GM19240 (cell line): ENCODE results near the gene MYOCD.

Experiments
- DNase-seq: peaks from one replicate; pipeline ENCODE4 v3.0.0; 2011; ENCODE audit warnings: low spot score; ENCODE audit not compliant: insufficient read length

Gene MYOCD

DNA sequence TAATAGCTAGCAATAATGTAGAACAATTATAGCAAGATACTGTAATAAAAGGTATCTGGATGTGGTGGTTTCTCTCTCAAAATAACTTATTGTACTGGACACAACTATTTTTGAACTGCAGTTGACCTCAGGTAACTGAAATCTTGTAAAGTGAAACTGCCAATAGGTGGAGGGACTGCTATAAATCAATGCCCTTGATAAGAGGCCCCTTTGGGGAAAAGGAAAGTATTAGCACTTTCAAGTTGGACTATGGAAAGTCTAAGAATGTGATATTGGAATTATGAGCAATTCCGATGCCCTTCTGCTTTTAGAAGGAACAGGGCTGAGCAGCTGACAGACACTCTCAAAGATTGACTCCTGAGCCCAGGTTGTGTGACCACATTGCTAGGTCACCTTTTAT lies 79.1 kb downstream of the MYOCD start:
- DNase-seq, result no peak

DNA sequence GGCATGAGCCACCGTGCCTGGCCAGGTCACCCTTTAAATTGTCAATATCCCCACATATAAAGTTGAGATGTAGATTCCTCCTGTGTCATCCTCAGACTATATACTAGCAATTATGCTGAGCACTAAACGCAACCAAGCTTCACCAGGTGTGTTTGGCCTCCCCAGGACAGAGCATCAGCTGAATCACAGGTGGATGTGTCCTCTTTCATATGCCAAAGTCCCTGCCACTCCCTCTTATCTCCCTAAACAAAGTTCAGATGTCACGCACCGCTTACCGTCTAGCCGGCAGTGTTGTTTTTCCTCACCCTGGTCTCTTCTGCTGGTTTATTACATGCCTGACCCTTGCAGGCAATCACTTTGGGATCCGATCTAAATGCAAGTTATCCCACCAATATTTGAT lies 79.8 kb downstream of the MYOCD start:
- no peak for DNase-seq

DNA sequence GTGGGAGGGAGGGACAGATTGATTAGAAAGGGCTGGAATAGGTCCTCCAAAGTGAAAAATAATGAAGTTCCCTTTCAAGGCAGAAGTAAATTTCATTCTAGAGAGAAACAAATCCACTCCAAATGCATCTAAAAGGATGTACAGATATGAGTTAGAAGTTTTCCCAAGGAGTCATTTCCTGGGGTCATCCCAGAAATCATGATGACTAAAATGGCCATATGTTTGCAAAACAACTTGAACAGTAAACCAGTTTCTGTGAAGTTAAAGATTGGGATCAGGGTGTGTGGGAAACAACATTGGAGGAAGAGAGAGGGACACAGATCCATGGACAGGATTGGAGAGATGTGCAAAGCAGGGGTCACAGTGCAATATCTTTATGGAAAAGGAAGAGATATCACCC lies 91.1 kb downstream of the MYOCD start:
- no peak for DNase-seq

DNA sequence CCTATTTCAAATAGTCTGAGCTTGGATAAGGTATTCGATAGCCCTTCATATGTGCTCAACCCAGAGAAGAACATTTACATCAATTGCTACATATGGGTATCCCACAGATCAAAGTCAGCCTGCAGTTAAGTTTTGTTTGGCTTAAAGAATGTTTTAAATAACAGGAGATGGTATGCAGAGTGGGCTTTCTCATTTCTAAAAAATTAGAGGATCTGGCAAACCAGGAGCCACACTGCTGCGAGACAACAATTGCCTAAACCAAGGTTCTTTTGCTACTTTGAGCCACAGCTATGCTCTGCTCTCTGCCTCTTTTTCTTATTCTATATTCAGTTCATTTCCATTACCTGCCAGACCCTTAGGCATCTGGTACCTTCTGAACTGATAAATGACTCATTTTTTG lies 93.4 kb downstream of the MYOCD start:
- no peak for DNase-seq

DNA sequence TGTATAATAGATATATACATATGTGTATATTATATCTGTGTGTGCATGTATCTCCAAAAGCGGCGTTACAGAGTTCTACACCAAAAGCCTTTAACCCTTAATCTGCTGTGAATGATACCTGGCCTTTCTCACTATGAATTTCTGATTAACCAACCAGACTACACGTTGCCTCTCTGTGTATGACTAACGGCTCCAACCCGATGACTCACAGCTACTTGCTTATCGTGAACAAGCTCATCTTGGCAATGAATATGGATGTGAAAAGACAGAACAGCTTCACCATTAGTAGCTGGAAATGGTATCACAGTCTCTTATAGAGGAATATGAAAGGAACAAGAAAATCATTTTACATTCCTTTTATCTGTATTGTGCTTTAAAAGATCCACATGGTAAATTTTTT lies 99.9 kb downstream of the MYOCD start:
- no peak for DNase-seq

DNA sequence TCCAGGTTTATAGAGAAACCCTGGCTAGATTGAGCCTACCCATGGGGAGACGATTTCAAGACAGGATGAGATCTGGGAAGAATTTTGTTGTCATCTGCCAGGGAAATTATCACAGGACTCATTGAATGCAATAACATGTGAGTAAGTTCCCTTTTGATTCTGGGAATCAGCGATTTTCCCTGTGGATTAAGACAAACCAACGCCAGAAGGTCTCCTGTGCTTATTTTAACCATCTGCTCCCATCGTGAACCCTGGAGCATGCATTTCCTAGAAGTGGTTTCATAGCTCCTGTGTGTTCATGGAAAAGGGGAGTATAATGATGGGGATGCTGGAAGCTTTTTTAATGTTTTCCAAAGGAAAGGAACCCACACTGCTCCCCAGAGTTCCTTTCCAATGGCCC lies 102.6 kb downstream of the MYOCD start:
- DNase-seq, result no peak

DNA sequence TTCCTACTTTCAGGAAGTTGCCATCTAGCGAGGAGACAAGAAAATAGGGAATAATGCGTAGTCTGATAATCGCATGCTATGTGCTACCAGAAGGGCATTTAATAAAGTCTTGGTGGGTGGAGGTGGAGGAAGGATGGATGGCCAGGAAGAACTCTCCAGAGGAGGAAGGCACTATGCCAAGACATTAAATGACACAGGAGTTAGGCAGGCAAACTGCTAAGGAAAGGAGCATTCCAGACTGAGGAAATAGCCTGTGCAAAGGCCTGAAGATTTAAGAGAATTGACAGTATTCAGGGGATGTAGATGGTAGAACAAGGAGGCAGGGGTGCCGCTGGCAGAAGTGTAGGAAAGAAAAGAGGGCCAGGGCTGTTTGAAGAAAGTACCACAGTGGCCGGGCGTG lies 104.3 kb downstream of the MYOCD start:
- DNase-seq, result no peak

DNA sequence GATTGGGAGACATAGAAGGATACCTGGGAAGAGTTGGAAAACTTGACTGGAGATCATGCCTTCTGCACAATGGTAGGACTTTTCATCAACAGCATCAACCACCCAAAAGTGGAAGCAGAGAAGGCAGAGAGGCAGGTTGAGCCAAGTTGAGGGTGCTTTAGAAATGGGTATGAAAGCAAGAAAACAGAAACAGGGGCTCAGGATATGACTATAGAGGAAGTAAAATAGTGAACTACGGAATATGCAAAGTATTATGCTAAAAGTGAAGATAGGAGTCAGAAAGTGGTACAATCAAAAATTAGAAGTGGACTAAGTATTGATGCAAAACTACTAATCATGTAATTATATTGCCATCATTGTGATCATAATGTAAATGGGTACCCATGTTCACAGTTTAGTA lies 107.5 kb downstream of the MYOCD start:
- no peak for DNase-seq

DNA sequence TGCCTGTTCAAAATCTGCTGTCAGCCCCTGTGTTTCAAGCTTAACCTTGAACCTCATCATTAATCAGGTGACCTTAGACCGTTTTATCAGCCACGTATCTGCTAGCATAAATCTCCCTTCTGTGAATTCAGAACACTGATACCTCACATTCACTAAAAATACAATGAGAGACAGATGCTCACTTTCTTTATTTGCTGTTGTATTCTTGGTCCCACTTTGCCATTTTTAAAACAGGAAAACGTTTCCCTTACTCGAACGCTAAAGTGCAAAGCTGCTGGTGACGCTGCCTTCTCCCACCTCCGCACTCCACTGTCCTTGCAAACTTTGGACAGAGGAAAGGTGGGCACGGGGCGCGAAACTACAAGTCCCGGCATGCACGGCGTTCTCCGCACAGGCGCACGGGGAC lies 123.4 kb downstream of the MYOCD start:
- peak; percentile 28 for DNase-seq

DNA sequence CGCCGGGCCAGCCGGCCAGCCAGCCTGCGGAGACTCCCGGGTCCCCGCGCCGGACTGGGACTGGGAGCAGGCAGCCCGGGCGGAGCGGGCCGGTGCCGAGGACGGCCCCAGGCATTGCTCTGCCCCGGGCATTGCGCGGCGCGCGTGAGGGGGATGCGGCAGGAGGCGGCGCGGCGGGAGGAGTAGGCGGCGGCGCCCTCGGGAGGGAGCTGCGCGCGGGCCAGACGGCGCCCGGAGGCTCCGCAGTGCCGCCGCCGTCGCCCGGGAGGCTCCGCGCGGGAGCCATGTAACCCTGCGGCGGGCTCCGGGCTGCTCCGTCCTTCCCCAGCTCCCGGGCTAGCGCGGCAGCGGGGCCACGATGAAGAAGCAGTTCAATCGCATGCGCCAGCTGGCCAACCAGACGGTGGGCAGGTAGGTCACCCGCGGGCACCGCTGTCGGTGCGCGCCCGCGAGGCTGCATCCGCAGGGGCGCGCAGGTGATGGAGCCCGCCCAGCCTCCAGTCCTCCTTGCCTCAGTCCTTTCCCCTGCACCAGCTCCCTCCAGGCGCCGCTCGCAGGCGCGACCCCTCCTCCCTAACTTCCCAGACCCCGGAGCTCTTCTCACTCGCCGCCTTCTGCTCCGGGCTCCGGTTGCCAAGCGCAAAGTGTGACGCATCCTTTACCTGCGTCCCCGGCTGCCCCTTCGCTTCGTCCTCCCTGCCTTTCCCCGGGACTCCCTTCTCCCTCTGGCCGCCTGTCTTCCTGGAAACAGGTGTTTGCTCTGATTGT lies 124.0 kb downstream of the MYOCD start, which contains the start of gene ARHGAP44:
ARHGAP44 (plus strand) TSS at position 18 of the 768 bp plus-strand sequence; CDS start at position 359, 341 bp downstream.
- no peak for DNase-seq

DNA sequence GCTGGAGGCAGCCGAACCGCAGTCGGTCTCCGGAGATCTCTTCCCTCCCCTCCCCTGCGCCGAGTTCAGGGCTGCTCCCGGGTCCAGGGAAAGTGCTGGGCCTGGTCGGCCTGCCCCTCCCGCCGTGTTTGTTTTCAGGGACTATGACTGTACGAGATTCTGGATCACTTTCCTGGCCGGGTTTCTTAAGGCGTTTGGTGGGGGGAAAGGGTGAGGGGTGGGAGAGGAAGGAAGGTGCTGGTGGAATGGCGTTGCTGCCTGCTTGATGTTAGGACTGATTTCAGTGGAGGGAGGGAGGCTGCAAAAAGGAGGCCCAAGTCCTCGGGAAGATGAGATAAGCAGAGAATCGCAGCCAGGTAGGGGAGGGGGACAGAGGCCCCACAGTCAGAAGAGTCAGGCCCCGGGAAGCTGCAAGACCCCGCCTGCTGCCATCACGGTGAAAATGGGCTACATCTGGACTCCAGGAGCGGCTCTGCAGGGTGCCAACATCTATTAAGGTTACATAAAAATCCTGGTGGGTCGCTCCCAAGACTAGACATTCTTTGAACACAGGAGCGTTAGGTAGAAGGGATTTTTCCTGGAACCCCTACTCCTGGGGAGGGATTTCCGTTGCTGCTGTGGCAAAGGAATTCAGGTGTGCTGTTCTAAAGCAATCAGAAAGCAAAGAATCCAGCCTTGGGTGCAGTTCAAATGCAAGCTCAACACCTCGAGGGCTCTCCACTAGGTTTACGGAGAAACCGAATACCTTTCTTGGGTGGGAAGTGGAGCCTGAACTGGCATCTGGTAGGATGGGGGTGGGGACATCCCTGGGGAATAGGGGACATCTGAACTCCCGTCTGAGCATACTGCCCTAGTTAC lies 124.8 kb downstream of the MYOCD start:
- no peak for DNase-seq

DNA sequence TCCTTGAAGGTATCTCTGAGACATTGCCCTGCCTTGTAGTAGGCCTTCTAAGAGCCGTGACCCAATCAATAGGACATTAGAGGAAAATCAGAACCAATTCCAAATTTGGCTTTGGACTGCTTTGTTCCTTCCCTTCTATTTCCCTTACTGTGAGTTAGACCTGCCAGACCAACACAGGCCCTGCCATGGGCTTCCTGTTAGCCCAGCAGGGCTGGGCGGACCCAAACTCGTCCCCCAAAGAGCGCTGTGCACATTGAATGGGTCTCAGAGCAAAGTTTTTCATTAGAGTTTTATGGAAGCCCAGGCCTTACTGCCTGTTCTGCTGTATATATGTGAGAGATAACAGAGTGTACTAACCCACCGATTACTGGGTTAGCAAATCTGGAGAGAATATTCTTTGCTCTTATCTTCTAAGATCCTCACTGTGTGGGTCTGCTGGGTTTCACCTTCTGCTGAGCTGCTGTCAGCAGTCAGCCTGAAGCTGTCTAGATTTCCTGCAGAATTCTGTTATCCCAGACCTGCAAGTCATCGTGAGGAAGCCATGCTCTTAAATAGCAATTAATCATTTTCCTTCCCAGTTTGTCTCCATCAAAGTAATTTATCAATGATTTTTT lies 129.3 kb downstream of the MYOCD start:
- DNase-seq, result no peak

DNA sequence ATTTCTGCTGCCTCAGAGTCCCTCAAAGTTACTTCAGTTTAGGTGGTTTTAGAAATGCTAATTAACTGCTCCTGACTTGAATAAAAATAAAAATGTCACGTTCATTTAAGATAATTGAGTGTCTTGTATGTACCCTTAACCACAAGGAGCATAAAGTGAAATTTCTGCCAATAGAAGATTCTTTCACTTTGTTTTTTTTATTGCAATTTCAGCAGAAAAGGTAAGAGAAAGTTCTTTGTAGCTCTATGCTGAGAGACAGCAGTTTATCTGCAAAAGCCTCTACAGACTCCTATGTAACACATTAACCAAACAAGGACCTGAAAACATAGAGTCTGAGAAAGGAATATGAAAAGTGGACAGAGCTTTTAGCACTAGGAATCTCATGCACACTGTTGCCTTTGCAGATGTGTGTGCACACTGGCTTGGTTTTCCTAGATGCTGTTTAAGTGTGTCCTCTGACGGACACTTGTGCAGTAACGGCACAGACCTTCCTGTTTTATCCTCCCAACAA lies 135.2 kb downstream of the MYOCD start:
- no peak for DNase-seq

DNA sequence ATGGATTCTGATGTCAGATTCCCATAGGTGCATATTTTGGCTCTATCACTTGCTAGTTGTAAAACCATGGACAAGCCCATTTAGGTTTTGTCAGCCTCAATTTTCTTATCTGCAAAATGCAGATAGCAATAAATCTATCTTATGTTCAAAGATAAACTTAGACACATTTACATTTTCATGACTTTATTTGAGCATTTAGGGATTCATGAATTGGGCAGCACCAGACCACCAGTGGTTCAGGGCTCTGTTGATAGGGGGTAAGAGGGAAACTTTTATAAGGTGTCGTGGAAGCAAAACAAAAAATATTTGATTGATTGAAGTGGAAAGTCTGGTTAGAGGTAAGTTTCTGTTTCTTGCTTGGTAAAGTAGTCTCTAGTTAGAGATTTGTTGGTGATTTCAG lies 140.9 kb downstream of the MYOCD start:
- no peak for DNase-seq

DNA sequence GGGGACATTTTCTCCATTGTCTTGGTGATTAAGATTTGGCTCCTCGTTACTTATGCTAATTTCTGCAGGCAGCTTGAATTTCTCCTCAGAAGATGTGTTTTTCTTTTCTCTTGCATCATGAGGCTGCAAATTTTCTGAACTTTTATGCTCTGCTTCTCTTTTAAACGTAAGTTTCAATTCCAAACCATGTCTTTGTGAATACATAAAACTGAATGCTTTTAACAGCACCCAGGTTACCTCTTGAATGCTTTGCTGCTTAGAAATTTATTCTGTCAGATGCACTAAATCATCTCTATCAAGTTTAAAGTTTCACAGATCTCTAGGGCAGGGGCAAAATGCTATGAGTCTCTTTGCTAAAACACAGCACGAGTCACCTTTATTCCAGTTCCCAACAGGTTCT lies 143.0 kb downstream of the MYOCD start:
- no peak for DNase-seq

DNA sequence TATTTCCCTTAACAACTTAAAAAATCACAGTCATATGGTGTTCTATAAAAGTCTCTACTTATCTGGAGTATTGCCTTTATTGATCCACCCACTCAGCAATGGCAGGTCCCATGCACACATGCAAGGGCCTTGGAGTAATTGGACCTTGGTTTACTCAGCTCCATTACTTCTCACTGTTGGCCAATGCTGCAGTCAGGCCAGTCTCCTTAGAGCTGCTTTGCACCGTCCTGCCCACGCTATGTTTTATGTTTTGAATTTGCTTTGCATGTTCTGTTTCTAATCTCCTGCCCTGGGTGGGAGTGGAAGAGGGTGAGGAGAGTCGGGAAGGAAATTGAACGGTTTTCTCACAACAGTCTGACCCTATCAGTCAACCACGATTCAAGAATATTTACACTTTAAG lies 147.2 kb downstream of the MYOCD start:
- no peak for DNase-seq

DNA sequence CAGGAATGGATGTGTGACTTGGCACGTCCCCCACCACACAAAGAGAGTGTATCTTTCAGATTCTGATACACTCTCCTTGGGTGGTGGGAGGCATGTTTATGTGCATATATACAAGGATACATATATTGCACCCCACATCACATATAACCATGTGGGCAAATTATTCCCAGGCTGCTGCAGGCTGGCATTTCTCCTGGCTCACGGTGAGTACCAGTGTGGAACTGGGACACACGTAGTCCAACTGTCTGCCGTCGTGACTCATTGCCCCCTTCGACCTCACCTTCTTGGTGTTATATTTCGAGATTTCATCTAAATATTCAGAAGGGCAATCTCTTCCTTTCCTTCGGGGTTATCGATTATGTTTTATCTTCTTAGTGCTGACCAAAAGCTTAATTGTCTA lies 148.0 kb downstream of the MYOCD start:
- no peak for DNase-seq

DNA sequence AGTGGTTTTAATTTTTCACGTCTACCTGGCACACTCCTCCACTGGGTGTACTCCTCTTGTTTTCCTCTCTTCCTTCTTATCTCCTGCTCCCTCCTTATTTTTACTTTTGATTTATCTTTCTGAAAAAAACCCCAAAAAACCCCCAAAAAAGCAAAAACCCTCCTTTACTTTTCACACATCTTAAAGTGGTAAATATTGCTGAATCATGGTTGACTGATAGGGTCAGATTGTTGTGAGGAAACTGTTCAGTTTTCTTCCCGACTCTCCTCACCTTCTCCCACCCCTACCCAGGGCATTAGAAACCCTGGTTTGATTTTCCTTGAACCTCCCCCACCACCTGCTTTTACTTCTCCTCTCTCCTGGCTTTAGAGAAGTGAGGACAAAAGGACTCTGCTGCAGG lies 149.0 kb downstream of the MYOCD start:
- DNase-seq, result no peak

DNA sequence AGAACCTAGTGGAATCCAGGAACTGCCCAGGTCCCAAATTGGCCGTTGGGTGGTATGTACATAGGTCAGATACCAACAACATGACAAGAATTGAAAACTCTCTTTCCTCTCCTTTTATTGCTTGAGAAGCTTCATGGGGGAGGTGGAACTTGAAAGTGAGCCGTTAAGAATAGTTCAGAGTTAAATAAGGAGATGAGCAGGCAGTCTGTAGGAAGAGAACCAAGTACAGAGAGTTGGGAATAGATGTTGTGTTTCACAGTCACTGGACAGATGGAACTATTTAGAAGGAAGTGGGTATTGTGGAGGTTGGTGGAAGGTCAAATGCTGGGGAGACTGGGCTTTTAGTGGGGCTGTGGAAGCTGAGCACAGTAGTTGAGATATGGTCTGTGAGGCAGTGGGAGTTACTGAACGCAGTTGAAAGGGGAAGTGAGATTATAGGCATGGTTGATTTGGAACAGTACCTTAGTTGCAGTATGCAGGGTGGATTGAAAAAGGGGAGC lies 150.0 kb downstream of the MYOCD start:
- peak; percentile 40 for DNase-seq
